Measurements from ENCODE around the gene LCN9.
"Not testable (repeated sequence)": the region's sequence is repeated elsewhere in the genome, so short reads cannot be mapped to it uniquely, and the experiment has no call there.

Gene LCN9

DNA sequence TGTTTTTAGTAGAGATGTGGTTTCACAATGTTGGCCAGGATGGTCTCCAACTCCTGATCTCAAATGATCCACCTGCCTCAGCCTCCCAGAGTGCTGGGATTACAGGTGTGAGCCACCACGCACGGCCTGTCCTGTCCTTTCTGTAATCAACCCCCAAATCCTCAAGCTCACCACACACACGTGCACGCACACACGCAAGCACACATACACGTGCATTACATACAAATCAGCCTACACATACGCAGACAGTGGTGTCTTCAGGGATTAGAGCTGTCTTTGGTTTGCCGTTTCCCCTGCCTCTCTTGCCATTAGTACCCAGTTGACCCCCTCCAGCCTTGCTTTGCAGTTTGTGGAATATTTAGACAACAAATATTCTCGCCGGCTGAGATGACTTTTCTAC is 30.3 kb upstream of the LCN9 start:
- TF ChIP-seq, protein P1, sequence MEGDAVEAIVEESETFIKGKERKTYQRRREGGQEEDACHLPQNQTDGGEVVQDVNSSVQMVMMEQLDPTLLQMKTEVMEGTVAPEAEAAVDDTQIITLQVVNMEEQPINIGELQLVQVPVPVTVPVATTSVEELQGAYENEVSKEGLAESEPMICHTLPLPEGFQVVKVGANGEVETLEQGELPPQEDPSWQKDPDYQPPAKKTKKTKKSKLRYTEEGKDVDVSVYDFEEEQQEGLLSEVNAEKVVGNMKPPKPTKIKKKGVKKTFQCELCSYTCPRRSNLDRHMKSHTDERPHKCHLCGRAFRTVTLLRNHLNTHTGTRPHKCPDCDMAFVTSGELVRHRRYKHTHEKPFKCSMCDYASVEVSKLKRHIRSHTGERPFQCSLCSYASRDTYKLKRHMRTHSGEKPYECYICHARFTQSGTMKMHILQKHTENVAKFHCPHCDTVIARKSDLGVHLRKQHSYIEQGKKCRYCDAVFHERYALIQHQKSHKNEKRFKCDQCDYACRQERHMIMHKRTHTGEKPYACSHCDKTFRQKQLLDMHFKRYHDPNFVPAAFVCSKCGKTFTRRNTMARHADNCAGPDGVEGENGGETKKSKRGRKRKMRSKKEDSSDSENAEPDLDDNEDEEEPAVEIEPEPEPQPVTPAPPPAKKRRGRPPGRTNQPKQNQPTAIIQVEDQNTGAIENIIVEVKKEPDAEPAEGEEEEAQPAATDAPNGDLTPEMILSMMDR (conservative IDR thresholded peaks at IDR 0.05; ENCODE audit: low read depth, low read length): no peak
- DNase-seq (ENCODE audit: low read depth): no peak
- H3K4me3 ChIP-seq (ENCODE audit: low read length): no peak overlapping the region

- not testable (repeated sequence) for DNase-seq (ENCODE audit: low read depth); H3K4me3 ChIP-seq (ENCODE audit: low read length)
These were observed 26.1 kb upstream of the LCN9 start for GRCh38 chr9:135636930-135637530.

- DNase-seq (ENCODE audit: low read depth): no peak
- TF ChIP-seq, protein P1 (conservative IDR thresholded peaks at IDR 0.05; ENCODE audit: low read depth, low read length): no peak
- H3K4me3 ChIP-seq (ENCODE audit: low read length): no peak within 1 kb of the TSS
These were observed 23.9 kb upstream of the LCN9 start, which contains the start of gene GLT6D1 for GRCh38 chr9:135639196-135639595. TSS of gene GLT6D1 (minus strand) at chr9:135639540. CDS start at chr9:135639187, 353 bp downstream.

DNA sequence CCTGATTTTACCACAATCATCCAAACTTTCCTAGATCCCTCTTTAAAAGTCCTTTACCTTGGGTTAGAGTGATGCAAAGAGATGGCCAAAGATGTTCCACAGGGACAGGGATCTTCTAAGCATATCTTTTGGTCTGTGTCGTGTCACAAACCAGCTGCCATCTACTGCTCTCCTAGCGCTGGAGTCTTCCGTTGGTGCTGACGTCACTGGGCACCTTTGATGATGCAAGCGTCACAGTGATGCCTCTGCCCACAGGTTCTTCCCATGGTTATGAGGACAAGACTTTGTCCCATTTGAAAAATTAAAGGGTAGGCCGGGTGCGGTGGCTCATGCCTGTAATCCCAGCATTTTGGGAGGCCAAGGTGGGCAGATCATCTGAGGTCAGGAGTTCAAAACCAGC is 22.1 kb upstream of the LCN9 start:
- no peak for DNase-seq (ENCODE audit: low read depth)
- TF ChIP-seq, protein P1 (conservative IDR thresholded peaks at IDR 0.05; ENCODE audit: low read depth, low read length): no peak
- no peak overlapping the region for H3K4me3 ChIP-seq (ENCODE audit: low read length)

DNA sequence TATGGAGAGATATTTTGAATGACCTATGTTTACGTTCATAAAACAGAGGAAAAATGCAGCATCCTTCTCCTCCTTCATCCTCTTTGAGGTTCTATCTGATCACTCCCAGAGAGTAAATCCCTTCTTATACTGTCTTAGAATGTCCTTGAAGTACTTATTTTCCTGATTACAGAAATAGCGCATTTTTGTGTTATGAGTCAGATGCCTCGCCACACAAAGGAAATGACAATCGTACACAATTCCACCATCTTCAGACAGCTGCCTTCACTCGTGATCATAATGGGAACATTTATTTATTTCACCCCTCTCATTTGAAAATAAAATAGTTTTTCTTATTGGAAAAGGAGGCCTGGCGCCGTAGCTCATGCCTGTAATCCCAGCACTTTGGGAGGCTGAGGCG is 21.4 kb upstream of the LCN9 start:
- no peak for DNase-seq (ENCODE audit: low read depth)
- H3K4me3 ChIP-seq (ENCODE audit: low read length): no peak overlapping the region
- TF ChIP-seq, protein P1 (conservative IDR thresholded peaks at IDR 0.05; ENCODE audit: low read depth, low read length): no peak

GRCh38 chr9:135644631-135645218 is 18.4 kb upstream of the LCN9 start:
- TF ChIP-seq, protein P1 (conservative IDR thresholded peaks at IDR 0.05; ENCODE audit: low read depth, low read length): no peak
- DNase-seq (ENCODE audit: low read depth): no peak
- no peak overlapping the region for H3K4me3 ChIP-seq (ENCODE audit: low read length)

DNA sequence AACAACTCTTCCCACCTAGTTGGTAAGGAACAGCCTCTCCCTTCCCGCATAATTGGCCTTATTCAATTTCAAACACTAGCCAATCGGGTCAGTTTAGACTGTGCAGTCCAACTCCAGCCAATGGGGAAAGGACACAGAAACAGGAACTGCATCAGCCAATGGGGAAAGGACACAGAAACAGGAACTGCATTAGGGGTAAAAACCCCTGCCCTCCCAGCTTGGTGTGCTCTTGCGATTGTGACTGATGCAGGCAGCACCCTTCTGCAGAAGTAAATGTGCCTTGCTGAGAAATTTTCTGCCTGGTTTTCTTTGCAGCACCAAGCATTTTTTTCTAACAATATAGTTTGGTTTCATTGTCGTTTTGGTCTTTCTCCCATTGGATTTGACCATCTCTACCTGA is 15.2 kb upstream of the LCN9 start:
- TF ChIP-seq, protein P1 (conservative IDR thresholded peaks at IDR 0.05; ENCODE audit: low read depth, low read length): no peak
- no peak overlapping the region for H3K4me3 ChIP-seq (ENCODE audit: low read length)
- DNase-seq (ENCODE audit: low read depth): no peak

Measured in retinal pigment epithelial cell (primary cell).